Thyroid gland (tissue), 4 donors: Measurements from ENCODE around the gene EYS. TPM values are rescaled to one million over a fixed set of nuclear protein-coding genes. Genes with fewer than 3 reads are reported as not detected.

ENCODE experiments used
- DNase-seq, 2 donors: peaks; one replicate each; pipeline ENCODE4 v3.0.0-alpha.2; 2019
- H3K27ac ChIP-seq, 3 donors: fragments of 200-600 bp; sonication (generic); 1 replicate in 2 of 3; 2 replicates in 1 of 3; pipeline ENCODE4 v1.5.1; 2016 to 2019; ENCODE audit warnings: mild to moderate bottlenecking in 1 of 3, moderate library complexity in 1 of 3
- H3K27me3 ChIP-seq: fragments of 200-600 bp; sonication (generic); one replicate; pipeline ENCODE4 v1.5.1; 2019
- H3K36me3 ChIP-seq, 2 donors: fragments of 200-600 bp; sonication (generic); one replicate each; pipeline ENCODE4 v1.5.1; 2016 to 2019
- H3K4me1 ChIP-seq, 2 donors: fragments of 200-600 bp; sonication (generic); one replicate each; pipeline ENCODE4 v1.5.1; 2017 to 2019
- H3K4me3 ChIP-seq, 3 donors: fragments of 200-600 bp; sonication (generic); replicated peaks in 1 of 3; 1 replicate in 2 of 3; 2 replicates in 1 of 3; pipeline ENCODE4 v1.5.1; 2016; ENCODE audit warnings: mild to moderate bottlenecking in 1 of 3
- H3K9me3 ChIP-seq: fragments of 200-600 bp; sonication (generic); one replicate; pipeline ENCODE4 v1.5.1; 2017
- POLR2A ChIP-seq, 2 donors: fragments of 450-650 bp; IDR thresholded peaks; one replicate each; pipeline ENCODE4 v1.6.1; 2017; ENCODE audit warnings: antibody characterized with exemption in 2 of 2, mild to moderate bottlenecking in 2 of 2, moderate library complexity in 1 of 2
- WGBS, 2 donors: methylation state at CpG; one replicate each; pipeline ENCODE4 v1.1.5; 2017; 5-methylcytosine and 5-hydroxymethylcytosine counted together
- intact Hi-C: fragments of 100-400 bp; cut with DNase I; formaldehyde crosslinking; loops from one replicate; pipeline ENCODE4 v1.15.1; 2023
- total RNA-seq, 4 donors: library from RNA; depleted of rRNA; stranded (reverse); fragments of >200 nt; gene quantifications; one replicate each; pipeline ENCODE4 v1.2.3, GENCODE V29; 2016
- TF ChIP-seq, protein P1 (sequence below), 6 experiments: fragments of 200-600 bp in 3 of 6; fragments of 450-650 bp in 3 of 6; sonication (generic) in 3 of 6; IDR thresholded peaks; one replicate each; pipeline ENCODE4 v1.5.1; 2016 to 2019; ENCODE audit warnings: antibody characterized with exemption in 6 of 6, mild to moderate bottlenecking in 2 of 6, inconsistent platforms in 1 of 6, moderate library complexity in 1 of 6

The EYS gene
- total RNA-seq, 4 donors from 2014 or later, result not detected

- no peak for DNase-seq
- 76 to 81% methylated on average over 6 of the region's 6 CpGs for WGBS, 2 donors
- Histone ChIP-seq H3K4me3 (no peak overlapping the region), H3K9me3 (no peaks in the 10 kb centered on the region), H3K27me3 (no peaks in the 10 kb centered on the region), H3K36me3 (no peaks in the 10 kb centered on the region), H3K4me1 (no peaks in the 10 kb centered on the region), H3K27ac (no peak overlapping the region)
- intact Hi-C loops, result no loop called here
- TF ChIP-seq POLR2A (IDR thresholded peaks at IDR 0.05), result no peak
- TF ChIP-seq, protein P1, sequence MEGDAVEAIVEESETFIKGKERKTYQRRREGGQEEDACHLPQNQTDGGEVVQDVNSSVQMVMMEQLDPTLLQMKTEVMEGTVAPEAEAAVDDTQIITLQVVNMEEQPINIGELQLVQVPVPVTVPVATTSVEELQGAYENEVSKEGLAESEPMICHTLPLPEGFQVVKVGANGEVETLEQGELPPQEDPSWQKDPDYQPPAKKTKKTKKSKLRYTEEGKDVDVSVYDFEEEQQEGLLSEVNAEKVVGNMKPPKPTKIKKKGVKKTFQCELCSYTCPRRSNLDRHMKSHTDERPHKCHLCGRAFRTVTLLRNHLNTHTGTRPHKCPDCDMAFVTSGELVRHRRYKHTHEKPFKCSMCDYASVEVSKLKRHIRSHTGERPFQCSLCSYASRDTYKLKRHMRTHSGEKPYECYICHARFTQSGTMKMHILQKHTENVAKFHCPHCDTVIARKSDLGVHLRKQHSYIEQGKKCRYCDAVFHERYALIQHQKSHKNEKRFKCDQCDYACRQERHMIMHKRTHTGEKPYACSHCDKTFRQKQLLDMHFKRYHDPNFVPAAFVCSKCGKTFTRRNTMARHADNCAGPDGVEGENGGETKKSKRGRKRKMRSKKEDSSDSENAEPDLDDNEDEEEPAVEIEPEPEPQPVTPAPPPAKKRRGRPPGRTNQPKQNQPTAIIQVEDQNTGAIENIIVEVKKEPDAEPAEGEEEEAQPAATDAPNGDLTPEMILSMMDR (IDR thresholded peaks at IDR 0.05), result no peak
These were observed 1882.3 kb downstream of the EYS start for GRCh38 chr6:63824722-63825121.

GRCh38 chr6:63821442-63821841 is 1885.6 kb downstream of the EYS start:
- H3K4me3 ChIP-seq, result no peak overlapping the region
- no peaks in the 10 kb centered on the region for H3K36me3 ChIP-seq
- 73 to 83% methylated on average over 1 of the region's 1 CpG for WGBS, 2 donors
- TF ChIP-seq, protein P1 (IDR thresholded peaks at IDR 0.05), result no peak
- TF ChIP-seq POLR2A (IDR thresholded peaks at IDR 0.05), result no peak
- no peak overlapping the region for H3K27ac ChIP-seq
- intact Hi-C loops, result no loop called here
- H3K4me1 ChIP-seq, result no peaks in the 10 kb centered on the region
- H3K27me3 ChIP-seq, result no peaks in the 10 kb centered on the region
- no peak for DNase-seq
- no peaks in the 10 kb centered on the region for H3K9me3 ChIP-seq

DNA sequence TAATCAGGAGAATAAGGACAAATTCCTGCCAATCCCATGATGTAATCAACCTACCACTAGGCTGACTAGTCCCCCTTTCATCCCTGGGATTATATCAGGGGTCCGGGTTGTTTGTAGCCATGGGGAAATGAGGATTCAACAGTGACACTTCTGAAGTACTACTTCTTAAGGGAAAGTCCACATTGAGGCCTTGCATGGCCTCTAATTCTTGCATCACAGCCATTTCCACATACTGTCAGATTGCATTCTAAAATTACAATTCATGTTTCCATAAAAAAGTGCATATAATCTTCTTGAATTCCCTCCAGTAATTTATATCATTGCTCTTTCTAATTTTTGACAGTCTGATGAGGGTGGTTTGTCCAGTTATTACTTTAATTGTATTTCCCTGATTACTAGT is 1887.2 kb downstream of the EYS start:
- H3K4me3 ChIP-seq, result no peak overlapping the region
- H3K36me3 ChIP-seq, result no peaks in the 10 kb centered on the region
- no peaks in the 10 kb centered on the region for H3K27me3 ChIP-seq
- no peaks in the 10 kb centered on the region for H3K4me1 ChIP-seq
- no peak overlapping the region for H3K27ac ChIP-seq
- intact Hi-C loops, result no loop called here
- DNase-seq, result no peak
- WGBS, 2 donors, result 83 to 93% methylated on average over 1 of the region's 1 CpG
- no peaks in the 10 kb centered on the region for H3K9me3 ChIP-seq
- TF ChIP-seq, protein P1 (IDR thresholded peaks at IDR 0.05), result no peak
- TF ChIP-seq POLR2A (IDR thresholded peaks at IDR 0.05), result no peak

- no peak overlapping the region for H3K4me3 ChIP-seq
- TF ChIP-seq, protein P1 (IDR thresholded peaks at IDR 0.05), result no peak
- TF ChIP-seq POLR2A (IDR thresholded peaks at IDR 0.05), result no peak
- 83 to 92% methylated on average over 4 of the region's 4 CpGs for WGBS, 2 donors
- intact Hi-C loops, result no loop called here
- H3K27me3 ChIP-seq, result no peaks in the 10 kb centered on the region
- H3K9me3 ChIP-seq, result no peaks in the 10 kb centered on the region
- no peaks in the 10 kb centered on the region for H3K36me3 ChIP-seq
- DNase-seq, result no peak
- no peaks in the 10 kb centered on the region for H3K4me1 ChIP-seq
- no peak overlapping the region for H3K27ac ChIP-seq
These were observed 1889.5 kb downstream of the EYS start for GRCh38 chr6:63817492-63818050.

- WGBS, 2 donors, result 50 to 71% methylated on average over 1 of the region's 1 CpG
- no peak overlapping the region for H3K4me3 ChIP-seq
- intact Hi-C loops, result no loop called here
- DNase-seq, result no peak
- no peaks in the 10 kb centered on the region for H3K27me3 ChIP-seq
- H3K4me1 ChIP-seq, result no peaks in the 10 kb centered on the region
- no peak overlapping the region for H3K27ac ChIP-seq
- no peaks in the 10 kb centered on the region for H3K36me3 ChIP-seq
- no peaks in the 10 kb centered on the region for H3K9me3 ChIP-seq
- TF ChIP-seq POLR2A (IDR thresholded peaks at IDR 0.05), result no peak
- TF ChIP-seq, protein P1 (IDR thresholded peaks at IDR 0.05), result no peak
These were observed 1890.0 kb downstream of the EYS start for GRCh38 chr6:63816982-63817436.
